MM.1S (cell line): ENCODE results near the gene MACROD2.

ENCODE experiments used
- EZH2 ChIP-seq: fragments of 300-600 bp; sonication (generic); optimal IDR thresholded peaks from 2 replicates; pipeline ENCODE3; 2017; ENCODE audit warnings: low read depth, mild to moderate bottlenecking, antibody characterized with exemption, low read length, mixed read lengths
- TF ChIP-seq, protein P1 (sequence below): fragments of 300-600 bp; sonication (generic); IDR thresholded peaks from 2 replicates; pipeline ENCODE4 v1.5.1; 2016; ENCODE audit warnings: antibody characterized with exemption, low read length, mixed read lengths

- TF ChIP-seq, protein P1, sequence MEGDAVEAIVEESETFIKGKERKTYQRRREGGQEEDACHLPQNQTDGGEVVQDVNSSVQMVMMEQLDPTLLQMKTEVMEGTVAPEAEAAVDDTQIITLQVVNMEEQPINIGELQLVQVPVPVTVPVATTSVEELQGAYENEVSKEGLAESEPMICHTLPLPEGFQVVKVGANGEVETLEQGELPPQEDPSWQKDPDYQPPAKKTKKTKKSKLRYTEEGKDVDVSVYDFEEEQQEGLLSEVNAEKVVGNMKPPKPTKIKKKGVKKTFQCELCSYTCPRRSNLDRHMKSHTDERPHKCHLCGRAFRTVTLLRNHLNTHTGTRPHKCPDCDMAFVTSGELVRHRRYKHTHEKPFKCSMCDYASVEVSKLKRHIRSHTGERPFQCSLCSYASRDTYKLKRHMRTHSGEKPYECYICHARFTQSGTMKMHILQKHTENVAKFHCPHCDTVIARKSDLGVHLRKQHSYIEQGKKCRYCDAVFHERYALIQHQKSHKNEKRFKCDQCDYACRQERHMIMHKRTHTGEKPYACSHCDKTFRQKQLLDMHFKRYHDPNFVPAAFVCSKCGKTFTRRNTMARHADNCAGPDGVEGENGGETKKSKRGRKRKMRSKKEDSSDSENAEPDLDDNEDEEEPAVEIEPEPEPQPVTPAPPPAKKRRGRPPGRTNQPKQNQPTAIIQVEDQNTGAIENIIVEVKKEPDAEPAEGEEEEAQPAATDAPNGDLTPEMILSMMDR = no peak
- no peak for TF ChIP-seq EZH2
Observed at GRCh38 chr20:15860850-15861249, 1865.5 kb downstream of the MACROD2 start.
